Coronary artery (tissue), 2 donors: ENCODE results near the gene TMC8.

ENCODE experiments used
- DNase-seq: peaks from one replicate; pipeline ENCODE4 v3.0.0-alpha.2; 2017; ENCODE audit warnings: low spot score
- H3K27ac ChIP-seq, 2 donors: fragments of 200-600 bp; sonication (generic); one replicate each; pipeline ENCODE4 v1.5.1; 2016 to 2019
- H3K4me3 ChIP-seq: fragments of 200-600 bp; sonication (generic); 2 replicates; pipeline ENCODE4 v1.5.1; 2016; ENCODE audit warnings: mild to moderate bottlenecking, moderate library complexity
- TF ChIP-seq, protein P1 (sequence below): fragments of 200-600 bp; sonication (generic); IDR thresholded peaks from one replicate; pipeline ENCODE4 v1.5.1; 2019; ENCODE audit warnings: antibody characterized with exemption

TMC8 gene

DNA sequence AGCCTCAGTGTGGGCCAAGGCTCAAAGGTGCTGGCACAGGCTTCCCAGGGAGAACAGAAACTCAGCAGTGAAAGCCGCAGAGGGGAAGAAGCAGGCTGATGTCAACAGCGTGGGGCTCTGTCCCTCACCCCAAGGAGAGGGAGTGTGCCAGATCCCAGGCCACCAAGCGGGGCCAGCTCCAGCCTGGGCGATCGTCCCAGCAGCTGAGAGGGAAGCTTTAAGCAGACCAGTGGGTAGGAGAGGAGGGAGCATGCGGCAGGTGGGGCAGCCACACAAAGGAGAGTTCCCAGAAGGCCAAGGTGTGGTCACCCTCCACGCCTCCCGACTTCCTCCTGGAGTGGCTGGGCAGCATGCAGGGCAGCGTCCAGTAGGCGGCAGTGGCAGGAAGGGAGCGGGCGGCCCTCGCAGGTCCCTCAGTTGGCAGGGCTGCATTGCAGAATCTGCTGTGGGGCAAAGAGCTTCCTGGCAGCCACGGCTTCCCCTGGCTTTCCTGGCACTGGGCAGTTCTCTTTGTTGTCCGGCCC is 43.8 kb downstream of the TMC8 start:
- peak overlapping the region; percentile 87 for H3K27ac ChIP-seq
- peak overlapping the region; percentile 2 for H3K4me3 ChIP-seq
- peak; percentile 92 for DNase-seq
- TF ChIP-seq, protein P1, sequence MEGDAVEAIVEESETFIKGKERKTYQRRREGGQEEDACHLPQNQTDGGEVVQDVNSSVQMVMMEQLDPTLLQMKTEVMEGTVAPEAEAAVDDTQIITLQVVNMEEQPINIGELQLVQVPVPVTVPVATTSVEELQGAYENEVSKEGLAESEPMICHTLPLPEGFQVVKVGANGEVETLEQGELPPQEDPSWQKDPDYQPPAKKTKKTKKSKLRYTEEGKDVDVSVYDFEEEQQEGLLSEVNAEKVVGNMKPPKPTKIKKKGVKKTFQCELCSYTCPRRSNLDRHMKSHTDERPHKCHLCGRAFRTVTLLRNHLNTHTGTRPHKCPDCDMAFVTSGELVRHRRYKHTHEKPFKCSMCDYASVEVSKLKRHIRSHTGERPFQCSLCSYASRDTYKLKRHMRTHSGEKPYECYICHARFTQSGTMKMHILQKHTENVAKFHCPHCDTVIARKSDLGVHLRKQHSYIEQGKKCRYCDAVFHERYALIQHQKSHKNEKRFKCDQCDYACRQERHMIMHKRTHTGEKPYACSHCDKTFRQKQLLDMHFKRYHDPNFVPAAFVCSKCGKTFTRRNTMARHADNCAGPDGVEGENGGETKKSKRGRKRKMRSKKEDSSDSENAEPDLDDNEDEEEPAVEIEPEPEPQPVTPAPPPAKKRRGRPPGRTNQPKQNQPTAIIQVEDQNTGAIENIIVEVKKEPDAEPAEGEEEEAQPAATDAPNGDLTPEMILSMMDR: peak; percentile 67

- H3K27ac ChIP-seq: peak overlapping the region; percentile 87
- no peak for DNase-seq
- TF ChIP-seq, protein P1: no peak
- peak overlapping the region; percentile 2 for H3K4me3 ChIP-seq
Measured at GRCh38 chr17:78174870-78175642, 44.5 kb downstream of the TMC8 start.

- peak overlapping the region; percentile 87 for H3K27ac ChIP-seq
- no peak overlapping the region for H3K4me3 ChIP-seq
- no peak for DNase-seq
- TF ChIP-seq, protein P1: no peak
Measured at GRCh38 chr17:78175643-78175981, 45.0 kb downstream of the TMC8 start.

GRCh38 chr17:78176548-78177025 is 46.0 kb downstream of the TMC8 start:
- TF ChIP-seq, protein P1: peak; percentile 49
- peak overlapping the region; percentile 87 for H3K27ac ChIP-seq
- H3K4me3 ChIP-seq: no peak overlapping the region
- no peak for DNase-seq

DNA sequence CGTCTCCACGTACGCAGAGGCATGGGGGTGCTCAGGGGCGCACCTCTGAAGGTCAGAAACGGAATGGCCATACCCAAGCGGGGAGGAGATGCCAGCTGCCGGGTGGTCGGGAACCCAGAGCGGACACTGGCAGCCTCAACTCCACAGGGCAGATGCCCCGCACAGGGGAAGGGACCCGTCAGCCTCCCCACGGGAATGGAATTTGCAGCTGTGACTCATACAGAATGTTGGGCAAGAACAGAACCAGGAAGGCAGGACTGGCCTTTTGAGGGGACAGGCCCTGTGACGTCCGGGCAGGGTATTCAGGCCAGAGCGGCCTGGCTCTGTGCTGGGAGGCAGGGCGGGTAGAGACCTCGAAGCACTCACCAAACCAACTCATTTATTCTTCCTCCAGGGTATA is 48.8 kb downstream of the TMC8 start:
- Histone ChIP-seq H3K4me3 (no peak overlapping the region), H3K27ac (peak overlapping the region; percentile 81 to 87)
- peak; percentile 88 for DNase-seq
- TF ChIP-seq, protein P1: no peak

DNA sequence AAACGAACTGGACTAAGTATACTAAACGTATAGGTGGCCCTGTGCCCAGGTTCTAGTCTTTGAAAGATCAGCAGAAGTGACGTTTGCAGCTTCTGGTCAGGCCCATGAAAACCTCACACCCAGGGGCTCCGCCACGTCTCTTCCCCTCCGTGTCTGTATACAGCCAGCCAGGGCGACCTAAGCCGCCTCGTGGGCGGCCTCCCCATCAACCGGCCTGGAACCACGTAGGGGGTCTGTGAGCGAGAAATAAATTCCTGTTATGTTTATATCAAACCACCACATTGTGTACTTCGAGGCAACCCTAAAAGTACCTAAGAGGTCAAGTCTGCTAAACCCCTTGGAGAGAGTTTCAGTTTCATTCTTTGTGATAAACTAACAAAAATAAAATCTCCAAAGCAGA is 49.5 kb downstream of the TMC8 start:
- TF ChIP-seq, protein P1: no peak
- H3K27ac ChIP-seq: peak overlapping the region; percentile 81 to 87
- no peak overlapping the region for H3K4me3 ChIP-seq
- no peak for DNase-seq

DNA sequence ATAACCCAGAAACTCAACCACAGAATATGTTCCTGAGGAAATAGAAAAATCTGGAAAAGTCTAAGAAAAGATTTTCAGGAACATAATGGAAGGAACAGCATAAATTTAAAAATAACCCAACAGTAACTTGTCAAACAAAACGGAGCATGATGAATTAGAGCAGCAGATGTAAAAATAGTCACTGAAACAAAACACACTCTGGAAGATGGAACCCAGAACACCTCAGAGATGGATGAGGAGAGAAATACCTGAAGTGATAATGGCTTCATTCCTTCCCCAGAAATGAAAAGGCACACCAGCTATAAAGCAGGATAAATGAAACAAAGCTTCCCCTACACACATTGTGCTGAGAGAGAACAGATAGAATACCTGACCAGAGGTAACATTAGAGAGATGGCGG is 49.9 kb downstream of the TMC8 start:
- peak overlapping the region; percentile 81 to 87 for H3K27ac ChIP-seq

More for the DNA sequence above, 49.9 kb downstream of the TMC8 start:
- H3K4me3 ChIP-seq: no peak overlapping the region
- TF ChIP-seq, protein P1: no peak
- no peak for DNase-seq
